Peyer's patch (tissue), 4 donors: Measurements from ENCODE around the gene KLK6.

Source experiments
- POLR2A ChIP-seq, 2 donors: fragments of 450-650 bp; IDR thresholded peaks; one replicate each; pipeline ENCODE4 v1.5.1; 2017; ENCODE audit warnings: antibody characterized with exemption in 2 of 2, mild to moderate bottlenecking in 2 of 2, moderate library complexity in 2 of 2
- TF ChIP-seq, protein P1 (sequence below), 6 experiments: fragments of 450-650 bp in 4 of 6; fragments of 200-600 bp in 2 of 6; sonication (generic) in 1 of 6; IDR thresholded peaks; one replicate each; pipeline ENCODE4 v1.5.1; 2017 to 2019; ENCODE audit warnings: antibody characterized with exemption in 6 of 6, mild to moderate bottlenecking in 3 of 6, moderate library complexity in 1 of 6

DNA sequence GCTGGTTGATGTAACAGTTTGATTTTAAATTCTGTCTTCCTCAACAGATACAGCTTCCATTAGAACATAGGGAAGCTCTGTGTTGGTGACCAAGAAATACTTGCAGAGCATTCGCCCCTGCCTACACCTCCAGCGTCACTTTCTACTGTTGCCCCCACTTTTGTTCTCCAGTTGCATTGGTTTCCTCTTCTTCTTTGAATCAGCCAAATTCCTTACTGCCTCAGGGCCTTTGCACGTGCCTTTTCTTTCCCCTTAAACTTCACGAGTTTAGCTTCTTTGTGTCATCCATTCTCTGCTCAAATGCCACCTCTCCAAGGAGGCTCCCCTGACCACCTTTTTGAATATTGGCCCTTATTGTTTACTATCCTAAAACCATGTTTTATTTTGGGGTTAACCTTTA is 22.3 kb downstream of the KLK6 start:
- TF ChIP-seq, protein P1, sequence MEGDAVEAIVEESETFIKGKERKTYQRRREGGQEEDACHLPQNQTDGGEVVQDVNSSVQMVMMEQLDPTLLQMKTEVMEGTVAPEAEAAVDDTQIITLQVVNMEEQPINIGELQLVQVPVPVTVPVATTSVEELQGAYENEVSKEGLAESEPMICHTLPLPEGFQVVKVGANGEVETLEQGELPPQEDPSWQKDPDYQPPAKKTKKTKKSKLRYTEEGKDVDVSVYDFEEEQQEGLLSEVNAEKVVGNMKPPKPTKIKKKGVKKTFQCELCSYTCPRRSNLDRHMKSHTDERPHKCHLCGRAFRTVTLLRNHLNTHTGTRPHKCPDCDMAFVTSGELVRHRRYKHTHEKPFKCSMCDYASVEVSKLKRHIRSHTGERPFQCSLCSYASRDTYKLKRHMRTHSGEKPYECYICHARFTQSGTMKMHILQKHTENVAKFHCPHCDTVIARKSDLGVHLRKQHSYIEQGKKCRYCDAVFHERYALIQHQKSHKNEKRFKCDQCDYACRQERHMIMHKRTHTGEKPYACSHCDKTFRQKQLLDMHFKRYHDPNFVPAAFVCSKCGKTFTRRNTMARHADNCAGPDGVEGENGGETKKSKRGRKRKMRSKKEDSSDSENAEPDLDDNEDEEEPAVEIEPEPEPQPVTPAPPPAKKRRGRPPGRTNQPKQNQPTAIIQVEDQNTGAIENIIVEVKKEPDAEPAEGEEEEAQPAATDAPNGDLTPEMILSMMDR (IDR thresholded peaks at IDR 0.05): no peak
- no peak for TF ChIP-seq POLR2A (IDR thresholded peaks at IDR 0.05)
